HG03342 (cell line): Measurements from ENCODE around the gene LPP.

ENCODE experiments used
- ATAC-seq: cut with Tn5 transposase; IDR thresholded peaks from one replicate; pipeline ENCODE4 v1.9.1; 2021; ENCODE audit warnings: mild to moderate bottlenecking, moderate library complexity; ENCODE audit not compliant: unreplicated experiment

LPP gene

DNA sequence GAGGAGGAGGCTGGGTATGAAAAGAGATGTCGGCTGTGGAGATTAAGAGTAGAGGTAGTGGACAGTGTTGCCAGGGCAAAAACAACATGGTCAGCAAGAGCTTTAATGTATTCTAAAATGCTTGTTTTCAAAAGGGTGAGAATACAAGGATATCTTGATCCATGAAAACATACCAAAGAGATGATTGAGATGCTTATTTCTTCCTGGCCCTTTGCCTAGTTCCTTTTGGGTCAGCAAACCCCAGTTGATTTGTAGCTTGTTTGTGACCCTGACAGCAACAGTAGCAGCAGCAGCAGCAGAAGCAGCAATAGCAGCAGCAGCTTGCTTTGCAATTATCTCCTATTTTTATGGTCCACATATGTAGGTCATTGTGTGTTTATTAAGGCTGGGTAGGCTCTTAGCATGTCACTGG, 337.3 kb downstream of the LPP start:
- ATAC-seq: no peak

DNA sequence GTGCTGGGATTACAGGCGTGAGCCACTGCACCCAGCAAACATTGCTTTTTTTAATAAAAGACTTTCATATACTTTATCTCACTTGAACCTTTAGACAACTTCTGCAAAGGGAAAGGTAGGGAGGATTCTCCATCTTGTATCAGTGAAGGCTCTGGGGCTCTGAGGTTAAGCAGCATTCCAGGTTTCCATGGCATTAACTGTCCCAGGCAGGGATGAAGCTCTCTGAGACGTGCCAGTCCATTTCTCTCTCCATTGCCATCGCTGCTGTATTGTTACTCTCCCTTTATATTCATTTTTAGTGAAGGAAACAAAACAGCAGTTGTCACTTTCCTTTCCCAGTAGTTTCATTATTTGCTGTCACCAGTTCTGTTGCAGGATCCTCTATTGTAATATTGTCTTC, 342.4 kb downstream of the LPP start:
- ATAC-seq: no peak

DNA sequence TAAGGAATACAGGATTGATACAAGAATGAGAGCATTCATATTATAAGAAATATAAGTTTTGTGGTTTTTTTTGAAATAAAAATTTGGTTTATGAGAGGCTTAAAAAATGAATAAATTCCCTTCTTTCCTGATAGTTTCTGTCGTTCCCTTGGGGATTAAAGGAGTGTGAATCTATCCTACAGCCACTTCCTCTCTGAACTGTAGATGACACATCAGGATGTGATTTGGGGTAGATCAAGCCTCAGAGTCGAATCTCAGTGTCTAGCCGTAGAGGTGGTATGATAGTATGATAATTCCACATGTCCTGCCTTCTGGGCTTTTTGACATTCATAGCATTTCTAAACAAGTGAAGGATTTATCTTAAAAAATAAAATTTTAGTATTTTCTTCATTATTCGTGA, 343.1 kb downstream of the LPP start:
- no peak for ATAC-seq

DNA sequence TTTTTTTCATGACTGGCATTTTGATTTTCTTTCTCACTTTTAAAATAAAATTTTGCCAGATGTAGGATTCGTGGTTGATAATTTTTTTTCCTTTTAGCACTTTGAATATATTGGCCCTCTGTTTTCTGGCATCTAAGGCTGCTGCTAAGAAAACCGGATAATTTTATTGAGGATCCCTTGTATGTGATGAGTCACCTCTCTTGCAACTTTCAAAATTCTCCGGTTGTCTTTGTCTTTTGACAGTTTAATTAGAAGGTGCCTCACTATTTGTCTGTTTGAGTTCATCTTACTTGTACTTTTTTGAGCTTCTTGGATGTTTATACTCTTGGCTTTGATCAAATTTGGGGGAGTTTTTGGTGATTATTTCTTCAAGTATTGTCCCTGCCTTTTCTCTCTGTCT, 349.7 kb downstream of the LPP start:
- ATAC-seq: no peak

DNA sequence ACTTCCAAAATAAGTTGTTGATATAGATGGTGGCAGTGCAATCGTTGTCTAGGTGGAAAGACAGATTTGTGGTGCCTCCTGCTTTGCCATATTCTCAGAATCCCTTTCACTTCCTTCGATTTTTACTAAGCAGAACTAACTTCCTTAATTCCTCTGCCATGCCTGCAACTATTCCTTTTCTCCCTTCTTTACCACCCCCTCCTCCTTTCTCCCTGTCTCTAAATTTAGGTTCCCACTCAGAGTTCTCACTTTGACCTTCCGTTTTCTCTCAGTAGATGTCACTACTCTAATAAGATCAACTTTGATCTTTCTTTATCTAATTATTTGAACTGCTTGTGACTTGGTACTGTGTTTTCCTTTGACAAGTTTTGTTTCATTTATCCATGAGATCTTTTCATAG, 351.2 kb downstream of the LPP start:
- ATAC-seq: no peak

DNA sequence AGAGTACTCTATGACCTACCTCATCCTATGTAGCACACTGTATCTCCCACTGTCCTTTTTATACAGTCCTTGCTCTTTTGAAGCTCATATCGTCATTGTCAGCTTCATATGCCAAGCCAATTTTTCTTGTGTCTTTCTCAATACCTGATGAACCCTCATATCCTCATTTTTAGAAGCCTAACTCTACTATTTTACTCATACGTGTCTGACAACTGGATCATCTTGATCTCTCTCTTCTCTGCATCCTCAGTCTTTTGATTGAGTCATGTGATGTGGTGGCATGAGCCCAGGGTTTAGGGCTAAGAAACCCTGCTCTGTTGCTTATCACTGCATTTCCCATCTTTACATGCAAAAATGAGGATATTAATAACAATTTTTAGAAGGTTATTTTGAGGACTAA, 352.0 kb downstream of the LPP start:
- ATAC-seq: no peak

DNA sequence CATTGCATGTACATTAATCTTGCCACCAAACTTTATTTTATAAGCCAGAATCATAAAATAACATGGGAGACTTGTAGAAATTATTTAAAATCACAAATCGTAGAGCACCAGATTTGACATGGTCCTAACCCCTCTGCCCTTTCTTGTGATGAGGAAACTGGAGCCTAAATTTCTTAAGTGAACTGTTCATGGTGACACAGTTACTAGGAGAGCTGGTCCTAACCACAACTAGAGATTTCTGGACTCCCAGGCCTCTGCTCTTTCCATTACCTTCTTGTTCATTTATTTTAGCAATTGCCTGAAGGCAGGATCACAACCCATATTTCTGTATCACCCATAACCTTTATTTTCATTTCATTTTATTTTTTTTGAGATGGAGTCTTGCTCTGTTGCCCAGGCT, 352.5 kb downstream of the LPP start:
- ATAC-seq: no peak

DNA sequence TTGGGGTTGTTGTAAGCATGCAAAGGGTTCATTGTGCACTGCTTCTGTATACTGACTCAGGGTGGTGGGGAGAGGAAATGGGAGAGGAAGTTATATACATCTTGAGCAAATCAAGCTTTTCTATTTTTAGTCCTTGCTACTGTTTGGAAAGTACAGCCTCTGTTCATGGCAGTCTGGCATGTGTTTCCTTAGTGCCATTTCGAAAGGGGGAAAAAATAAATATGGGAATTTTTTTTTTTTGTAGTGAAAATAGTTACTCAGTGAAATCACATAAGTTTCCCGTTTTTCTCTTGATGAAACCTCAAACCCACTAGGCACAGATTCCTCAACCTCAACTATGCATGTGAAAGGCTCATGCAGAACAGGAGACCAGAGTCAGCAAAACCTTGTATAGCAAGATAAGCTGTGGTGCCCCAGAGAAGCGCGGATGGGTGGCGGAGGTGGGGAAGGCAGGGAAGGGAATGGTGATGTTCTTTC, 353.3 kb downstream of the LPP start:
- no peak for ATAC-seq

DNA sequence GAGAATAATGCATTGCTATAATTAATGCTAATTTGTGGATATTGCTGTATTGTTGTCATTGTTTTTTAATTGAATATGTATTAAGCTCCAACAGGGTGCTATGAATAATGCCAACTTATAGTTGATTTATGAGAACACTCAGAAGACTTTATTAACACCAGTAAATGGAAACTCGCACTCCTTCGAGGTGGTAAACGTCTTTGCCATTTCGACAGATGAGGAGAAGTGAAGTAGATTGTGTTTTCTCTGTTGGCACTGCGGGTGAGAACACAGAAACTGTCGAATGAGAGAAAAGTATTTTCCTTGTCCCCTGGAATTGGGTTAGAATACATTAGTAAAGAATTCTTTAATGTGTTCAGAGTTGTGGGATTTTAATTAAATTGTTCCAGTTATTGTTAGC, 354.5 kb downstream of the LPP start:
- no peak for ATAC-seq

DNA sequence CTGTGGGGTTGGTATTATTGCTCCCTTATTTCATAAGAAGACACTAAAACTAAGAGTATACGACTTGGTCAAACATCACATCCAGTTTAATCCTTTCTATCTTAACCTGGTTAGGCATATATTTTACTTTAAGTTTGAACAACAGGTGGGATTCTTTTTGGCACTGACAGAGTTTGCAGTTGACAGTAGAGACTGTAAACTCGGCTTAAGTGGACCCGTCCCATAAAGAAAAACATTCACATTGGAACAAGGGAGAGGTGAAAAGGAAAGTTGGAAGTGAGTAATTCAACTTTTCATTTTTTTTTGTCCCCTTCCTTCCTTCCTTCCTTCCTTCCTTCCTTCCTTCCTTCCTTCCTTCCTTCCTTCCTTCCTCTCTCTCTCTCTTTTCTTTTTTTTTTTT, 355.4 kb downstream of the LPP start:
- ATAC-seq: no peak

DNA sequence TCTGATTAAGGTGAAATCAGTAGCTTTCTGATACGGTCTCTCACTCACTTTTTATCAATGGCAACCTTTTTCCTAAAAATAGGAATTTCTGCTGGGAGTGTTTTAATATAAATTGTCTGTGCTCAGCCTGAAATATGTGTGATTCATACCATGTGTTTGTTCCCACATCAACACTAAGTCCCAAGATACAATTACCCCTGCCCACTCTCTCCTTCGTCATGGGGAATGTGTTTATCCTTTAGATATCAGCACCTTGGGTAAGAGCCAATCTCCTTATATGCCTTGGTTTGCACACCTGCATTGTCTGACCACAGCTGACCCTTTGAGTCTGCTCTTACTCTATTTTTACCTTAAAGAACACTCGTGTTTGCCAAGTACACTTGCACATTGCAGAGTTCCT, 356.4 kb downstream of the LPP start:
- no peak for ATAC-seq

DNA sequence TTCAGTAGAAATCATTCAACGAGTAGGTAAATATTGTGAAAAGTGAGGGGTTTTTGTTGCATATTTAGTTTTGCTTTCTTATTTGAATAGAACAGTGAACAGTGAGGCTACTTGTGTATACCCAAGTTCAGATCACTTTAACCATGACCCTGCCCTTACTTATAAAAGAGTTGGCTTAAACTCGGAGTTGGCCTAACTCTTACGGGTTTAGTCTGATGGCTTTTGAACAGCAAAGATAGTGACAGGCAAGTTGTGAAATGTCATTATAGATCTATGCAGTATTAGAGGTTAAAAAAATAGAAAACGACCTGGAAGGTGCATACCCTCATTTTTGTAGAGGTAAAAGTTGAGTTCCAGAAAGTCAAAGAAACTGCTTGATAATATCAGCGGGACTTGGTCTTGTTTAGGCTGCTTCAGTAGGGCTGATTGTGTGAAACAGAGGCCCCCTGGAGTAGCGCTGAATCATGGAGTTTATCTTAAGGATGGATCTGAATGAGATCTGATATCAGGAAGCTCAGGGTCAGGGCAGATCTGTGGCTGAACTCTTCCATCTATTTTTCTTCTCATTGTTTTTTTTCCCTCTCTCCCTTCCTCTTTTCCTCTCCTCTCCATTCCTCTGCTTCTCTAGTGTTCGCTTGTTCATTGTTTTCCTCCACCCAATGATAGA, 359.8 kb downstream of the LPP start:
- ATAC-seq: no peak

DNA sequence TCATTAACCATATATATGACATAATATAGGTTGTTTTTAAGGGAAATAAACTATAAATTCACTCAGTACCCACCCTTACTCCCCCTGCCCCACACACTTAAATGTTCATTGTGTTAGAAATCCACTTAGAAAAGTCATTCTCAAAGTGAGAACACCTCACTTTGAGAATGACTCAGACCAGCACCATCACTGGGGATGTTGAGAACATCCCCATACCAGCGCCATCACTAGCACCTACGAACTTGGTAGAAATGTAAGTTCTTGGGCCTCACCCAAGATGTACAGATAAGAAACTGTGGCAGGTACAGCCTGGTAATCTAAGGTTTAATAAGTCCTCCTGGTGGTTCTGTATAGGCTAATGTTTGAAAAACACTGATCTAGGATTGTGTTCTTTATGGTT, 362.6 kb downstream of the LPP start:
- ATAC-seq: no peak

DNA sequence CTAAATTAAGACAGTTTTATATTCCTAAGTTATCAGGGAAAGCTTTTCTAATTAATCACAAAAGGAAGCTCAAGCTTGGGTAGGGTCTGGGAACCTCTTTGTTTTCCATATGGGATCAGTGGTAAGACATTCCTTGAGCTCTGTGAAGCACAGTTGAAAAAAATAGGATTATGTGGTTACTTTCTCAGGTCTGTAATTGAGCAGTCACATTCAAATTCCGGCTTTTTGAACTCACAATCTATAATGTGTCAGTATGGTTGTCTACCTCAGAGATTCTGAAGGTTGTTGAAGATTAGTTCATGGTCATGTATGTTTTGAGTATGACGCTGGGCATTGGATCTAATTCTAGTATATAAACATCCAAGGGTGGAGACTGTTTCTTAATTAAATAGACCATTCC, 364.5 kb downstream of the LPP start:
- no peak for ATAC-seq

DNA sequence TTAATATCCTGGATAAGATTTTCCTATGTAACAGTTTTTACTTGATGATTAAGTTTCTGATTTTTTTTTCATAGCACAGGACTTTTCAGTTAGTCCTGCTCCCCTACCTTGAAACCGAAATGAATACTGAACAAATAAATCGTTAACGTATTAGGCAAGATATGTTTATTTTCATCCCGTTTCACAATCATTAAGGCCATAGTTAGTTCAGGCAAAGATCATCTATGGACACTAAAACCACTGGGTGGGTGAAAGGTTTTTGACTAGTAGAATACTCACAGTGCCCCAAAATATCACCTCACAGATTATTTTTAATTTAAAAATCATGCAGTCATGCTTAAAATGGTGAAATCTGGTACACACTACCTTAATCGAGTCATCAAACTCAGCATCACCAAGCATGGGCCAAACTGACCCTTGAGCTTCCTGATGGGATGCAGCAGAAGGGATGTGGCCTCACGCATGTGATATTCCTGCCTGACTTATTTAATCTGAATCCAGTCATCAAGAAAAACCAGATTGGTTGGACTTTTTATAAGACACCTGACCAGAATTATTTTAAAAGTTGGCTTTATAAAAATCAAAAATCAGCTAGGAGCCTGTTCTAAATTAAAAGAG, 365.0 kb downstream of the LPP start:
- no peak for ATAC-seq

DNA sequence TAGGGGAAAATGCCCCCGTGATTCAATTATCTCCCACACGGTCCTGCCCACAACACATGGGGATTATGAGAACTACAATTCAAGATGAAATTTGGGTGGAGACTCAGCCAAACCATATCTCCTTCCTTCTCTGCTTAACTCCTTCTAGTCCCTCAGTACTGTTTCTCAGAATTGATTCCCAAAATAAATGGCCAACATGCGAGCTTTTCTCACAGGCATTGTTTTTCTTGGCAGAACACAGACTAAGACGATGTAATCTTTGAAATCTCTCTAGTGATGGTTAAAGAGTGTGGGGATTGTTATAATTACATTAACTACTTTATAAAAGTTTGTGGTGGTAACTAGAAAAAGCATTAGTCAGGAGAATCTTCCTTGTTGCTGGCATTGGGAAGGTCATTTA, 366.5 kb downstream of the LPP start:
- no peak for ATAC-seq

DNA sequence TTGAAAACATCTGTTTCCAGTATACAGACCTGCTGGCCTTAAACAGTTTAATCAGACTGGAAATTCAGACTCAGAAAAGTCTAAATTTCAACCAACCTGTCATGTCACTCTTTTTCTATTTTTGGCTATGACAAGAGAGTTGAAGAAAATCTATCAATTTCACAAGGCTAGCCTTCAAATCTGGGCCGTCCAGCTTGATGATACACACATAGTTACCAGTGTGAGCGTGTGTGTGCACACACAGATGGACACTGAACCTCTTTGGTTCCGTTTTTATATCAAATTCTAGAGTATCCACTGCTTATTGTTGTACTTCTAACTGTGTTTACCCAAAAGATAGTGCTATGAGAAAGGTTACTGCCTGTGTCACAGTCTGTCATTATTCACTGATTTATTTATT, 368.2 kb downstream of the LPP start:
- ATAC-seq: no peak

DNA sequence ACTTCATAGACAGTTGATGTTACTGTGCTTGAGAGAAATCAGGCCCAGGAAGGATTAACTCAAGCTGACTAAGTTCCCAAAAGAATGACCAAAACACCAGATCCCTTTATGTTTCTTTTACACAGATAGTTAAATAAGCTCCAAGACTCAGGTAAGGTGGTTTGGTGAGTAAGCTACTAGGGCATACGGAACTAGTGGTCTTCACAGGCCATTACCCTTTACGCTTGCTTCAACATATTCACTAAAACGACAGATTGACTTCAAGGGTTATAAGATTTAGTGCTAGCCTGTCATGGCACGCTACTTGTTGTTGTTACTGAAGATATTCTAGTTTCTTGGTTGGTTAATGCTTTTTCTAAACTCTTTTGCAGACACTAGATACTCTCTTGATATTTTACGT, 369.3 kb downstream of the LPP start:
- no peak for ATAC-seq

DNA sequence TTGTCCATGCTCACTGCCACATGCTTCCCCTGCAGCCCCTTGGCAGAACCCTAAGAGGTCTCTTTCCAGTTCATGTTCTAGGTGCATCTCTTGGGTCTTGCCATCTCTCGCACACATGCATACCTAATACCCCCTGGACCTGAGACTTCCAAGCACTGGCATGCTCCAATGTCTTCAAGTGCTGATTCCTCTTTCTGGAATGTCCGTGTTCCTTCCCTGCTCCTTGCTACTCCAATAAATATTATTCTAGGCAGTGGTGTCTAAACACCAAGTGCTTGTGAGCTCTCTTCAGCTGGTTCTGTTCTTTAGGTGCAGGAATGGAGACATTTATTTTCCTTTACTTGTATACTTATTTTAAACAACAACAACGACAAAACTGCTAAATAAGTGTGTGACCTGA, 370.1 kb downstream of the LPP start:
- ATAC-seq: no peak

DNA sequence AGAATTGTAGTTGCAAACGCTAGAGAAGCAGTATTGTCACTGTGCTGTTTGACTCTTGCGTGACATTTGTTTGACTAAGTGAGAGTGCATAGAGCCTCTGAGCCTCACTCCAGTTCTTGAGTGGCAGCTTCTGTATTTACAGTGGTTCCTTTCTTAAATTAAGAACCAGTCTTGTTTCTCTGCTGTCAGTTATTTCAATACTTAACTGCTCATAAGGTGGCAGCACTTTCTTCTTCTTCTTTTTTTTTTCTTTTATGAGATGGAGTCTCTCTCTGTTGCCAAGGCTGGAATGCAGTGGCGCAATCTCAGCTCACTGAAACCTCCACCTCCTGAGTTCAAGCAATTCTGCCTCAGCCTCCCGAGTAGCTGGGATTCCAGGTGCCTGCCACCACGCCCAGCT, 372.1 kb downstream of the LPP start:
- ATAC-seq: no peak

DNA sequence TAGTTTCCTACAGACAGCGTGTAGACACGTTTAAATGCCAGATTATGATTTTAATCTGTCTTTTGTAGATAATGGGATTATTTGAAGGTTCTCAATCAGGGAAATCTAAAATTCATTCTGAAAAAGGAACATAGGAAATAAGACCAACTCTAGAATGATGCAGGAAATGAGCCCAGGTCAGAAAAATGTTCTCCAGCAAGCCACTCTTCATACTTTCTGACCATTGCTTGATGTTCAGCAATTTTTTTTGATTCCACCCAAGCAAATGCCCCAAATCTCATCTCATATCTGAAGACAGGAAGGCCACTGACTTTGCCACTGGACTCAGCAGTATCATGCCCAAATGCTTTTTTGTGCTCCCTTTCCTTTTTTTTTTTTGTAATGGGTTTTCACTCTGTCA, 373.4 kb downstream of the LPP start:
- no peak for ATAC-seq

DNA sequence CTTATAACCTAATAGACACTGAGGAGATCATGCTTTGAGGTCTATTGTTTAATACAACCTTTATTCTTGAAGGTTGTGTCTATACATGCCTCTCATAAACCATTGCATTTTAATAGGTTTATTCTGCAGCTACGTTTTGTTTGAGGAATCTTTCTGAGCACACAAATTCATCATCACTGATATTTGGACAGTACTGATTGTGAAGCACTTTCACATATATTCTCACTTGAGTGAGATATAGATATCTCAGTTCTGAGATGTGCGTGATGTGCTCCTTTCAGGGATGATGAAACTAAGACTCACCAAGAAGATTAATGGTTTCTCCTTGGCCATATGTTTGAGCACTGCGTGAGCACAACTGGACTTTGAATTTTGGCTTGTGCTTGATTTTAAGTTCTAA, 374.4 kb downstream of the LPP start:
- ATAC-seq: no peak

DNA sequence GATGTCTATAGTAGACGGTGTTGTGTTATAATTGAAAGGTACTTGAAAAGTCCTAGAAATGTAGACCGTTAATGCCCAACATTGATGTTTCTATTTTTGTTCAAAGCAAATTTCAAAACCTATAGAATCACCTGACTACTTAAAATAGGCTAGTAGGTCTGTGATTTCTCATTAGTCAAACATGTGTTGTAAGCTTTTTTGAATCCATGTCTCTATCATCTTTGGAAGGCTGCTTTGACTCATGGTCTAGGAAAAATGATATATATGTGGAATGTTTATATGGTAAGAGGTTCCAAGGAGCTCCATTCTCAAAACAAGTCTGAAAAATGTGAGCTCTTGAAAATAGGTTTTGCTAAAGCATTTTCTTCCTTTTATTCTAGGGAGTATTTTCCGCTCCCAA, 375.3 kb downstream of the LPP start:
- no peak for ATAC-seq
